T-helper 9 cell (primary cell): Measurements from ENCODE around the gene SGIP1.
"Not testable (repeated sequence)": the region's sequence is repeated elsewhere in the genome, so short reads cannot be mapped to it uniquely, and the experiment has no call there.

Experiments
- DNase-seq: peaks from one replicate; pipeline ENCODE4 v3.0.0-alpha.2; 2020

Gene SGIP1

GRCh38 chr1:66562561-66562960 is 28.6 kb downstream of the SGIP1 start:
- DNase-seq = no peak

GRCh38 chr1:66563094-66563800 is 29.3 kb downstream of the SGIP1 start:
- no peak for DNase-seq

- no peak for DNase-seq
Observed at GRCh38 chr1:66563941-66564630, 30.1 kb downstream of the SGIP1 start.

- DNase-seq = no peak
Observed at GRCh38 chr1:66570196-66570595, 36.2 kb downstream of the SGIP1 start.

GRCh38 chr1:66571789-66572188 is 37.8 kb downstream of the SGIP1 start:
- DNase-seq = no peak

- DNase-seq = no peak
Observed at GRCh38 chr1:66575739-66576138, 41.8 kb downstream of the SGIP1 start.

- DNase-seq = no peak
Observed at GRCh38 chr1:66576645-66577044, 42.7 kb downstream of the SGIP1 start.

- DNase-seq = no peak
Observed at GRCh38 chr1:66578841-66579240, 44.9 kb downstream of the SGIP1 start.

- DNase-seq = no peak
Observed at GRCh38 chr1:66580081-66580480, 46.1 kb downstream of the SGIP1 start.

- DNase-seq = no peak
Observed at GRCh38 chr1:66583021-66583420, 49.1 kb downstream of the SGIP1 start.

- no peak for DNase-seq
Observed at GRCh38 chr1:66585002-66585401, 51.0 kb downstream of the SGIP1 start.

GRCh38 chr1:66589326-66589725 is 55.4 kb downstream of the SGIP1 start:
- no peak for DNase-seq

GRCh38 chr1:66592106-66592507 is 58.2 kb downstream of the SGIP1 start:
- DNase-seq = not testable (repeated sequence)

- DNase-seq = no peak
Observed at GRCh38 chr1:66596191-66596590, 62.2 kb downstream of the SGIP1 start.

- DNase-seq = no peak
Observed at GRCh38 chr1:66597500-66597899, 63.5 kb downstream of the SGIP1 start.

GRCh38 chr1:66598670-66599069 is 64.7 kb downstream of the SGIP1 start:
- no peak for DNase-seq

GRCh38 chr1:66599346-66599745 is 65.4 kb downstream of the SGIP1 start:
- no peak for DNase-seq

- DNase-seq = no peak
Observed at GRCh38 chr1:66599899-66600737, 66.2 kb downstream of the SGIP1 start.

- DNase-seq = no peak
Observed at GRCh38 chr1:66605419-66605997, 71.6 kb downstream of the SGIP1 start.

GRCh38 chr1:66606362-66607065 is 72.6 kb downstream of the SGIP1 start:
- DNase-seq = no peak

- no peak for DNase-seq
Observed at GRCh38 chr1:66607458-66607857, 73.5 kb downstream of the SGIP1 start.

- DNase-seq = no peak
Observed at GRCh38 chr1:66613187-66613586, 79.2 kb downstream of the SGIP1 start.
